HepG2 (cell line): ENCODE results near the gene SMIM1. TPM values are rescaled to one million over a fixed set of nuclear protein-coding genes. Genes with fewer than 3 reads are reported as not detected.
A peak's percentile ranks its signal among the peaks of the same experiment; 100 is the strongest.

Experiments used
- ATAC-seq: fragments of 200-7000 bp; cut with Tn5 transposase; 3 replicates; pipeline ENCODE4 v1.9.1; 2020; ENCODE audit warnings: mild to moderate bottlenecking, moderate library complexity
- BruUV-seq: library from RNA; stranded (reverse); fragments of 400-500 nt; replicated peaks from 2 replicates; lab custom pipeline; 2021; lab: Mats Ljungman, UMichigan
- CTCF ChIA-PET: fragments of 300-600 bp; formaldehyde crosslinking; extraction: SDS; loops from one replicate; lab custom pipeline; 2021; ENCODE audit warnings: low total read pairs, inconsistent platforms, low intra/inter-chr PET ratio; lab: Yijun Ruan, JAX
- POLR2A ChIA-PET: fragments of 350-600 bp; sonication (Branson Sonifier 250); formaldehyde crosslinking; loops from one replicate; lab custom pipeline; 2020; ENCODE audit warnings: antibody characterized with exemption, inconsistent platforms; lab: Yijun Ruan, JAX
- DNase-seq: peaks from one replicate; pipeline ENCODE4 v3.0.0-alpha.2; 2015; ENCODE audit warnings: low spot score
- FAIRE-seq: peaks from 3 replicates; lab custom pipeline; 2011; peaks lifted over from hg19 to GRCh38; lab: Jason Lieb, UNC
- H2AFZ ChIP-seq: one replicate; pipeline ENCODE4 v1.6.1; 2011; ENCODE audit warnings: low read length, inconsistent platforms
- H3K27ac ChIP-seq: fragments of 300-600 bp; 3 replicates; pipeline ENCODE4 v1.8.0; 2011; ENCODE audit warnings: mixed run types, mild to moderate bottlenecking, mixed read lengths, low read length, inconsistent platforms; ENCODE audit not compliant: insufficient read depth; ENCODE audit errors: extremely low read length
- H3K27me3 ChIP-seq, 2 experiments: fragments of 200-600 bp in 1 of 2; 2 replicates in 1 of 2; 3 replicates in 1 of 2; pipeline versions ENCODE4 v1.6.0 to v1.8.0; 2011; ENCODE audit warnings: low read length in 2 of 2, mild to moderate bottlenecking in 2 of 2, moderate library complexity in 2 of 2, inconsistent platforms in 1 of 2; ENCODE audit not compliant: insufficient read depth in 2 of 2, control insufficient read depth in 1 of 2
- H3K36me3 ChIP-seq, 2 experiments: fragments of 200-600 bp in 1 of 2; replicated peaks in 1 of 2; 2 replicates in 1 of 2; 3 replicates in 1 of 2; pipeline versions ENCODE4 v1.5.1 to v1.8.0; 2011; ENCODE audit warnings: low read length in 2 of 2, inconsistent platforms in 1 of 2; ENCODE audit not compliant: insufficient read depth in 2 of 2, control insufficient read depth in 1 of 2
- H3K4me1 ChIP-seq: 2 replicates; pipeline ENCODE4 v1.5.1; 2012; ENCODE audit warnings: low read length, inconsistent platforms; ENCODE audit not compliant: insufficient read depth
- H3K4me2 ChIP-seq: 2 replicates; pipeline ENCODE4 v1.6.0; 2011; ENCODE audit warnings: low read depth, low read length, inconsistent platforms
- H3K4me3 ChIP-seq, 3 experiments: fragments of 200-600 bp in 1 of 3; sonication (generic), shearing (Covaris generic) in 1 of 3; replicated peaks in 1 of 3; 2 replicates each; pipeline ENCODE4 v1.5.1; 2011 to 2016; ENCODE audit warnings: low read length in 3 of 3, inconsistent platforms in 2 of 3, low read depth in 2 of 3, mild to moderate bottlenecking in 2 of 3, control low read depth in 1 of 3, mixed read lengths in 1 of 3; ENCODE audit not compliant: insufficient read depth in 1 of 3
- H3K79me2 ChIP-seq: one replicate; pipeline ENCODE4 v1.6.1; 2011; ENCODE audit warnings: low read length, inconsistent platforms; ENCODE audit not compliant: insufficient read depth
- H3K9ac ChIP-seq: 2 replicates; pipeline ENCODE4 v1.6.0; 2011; ENCODE audit warnings: mild to moderate bottlenecking, low read depth, low read length, inconsistent platforms; ENCODE audit not compliant: insufficient read depth
- H3K9me3 ChIP-seq: 2 replicates; pipeline ENCODE4 v1.5.1; 2012; ENCODE audit warnings: mild to moderate bottlenecking, low read length
- H4K20me1 ChIP-seq: 2 replicates; pipeline ENCODE4 v1.6.0; 2011; ENCODE audit warnings: inconsistent platforms, mild to moderate bottlenecking, low read length, moderate library complexity; ENCODE audit not compliant: insufficient read depth
- RXRA ChIP-seq: sonication (generic); formaldehyde crosslinking; IDR thresholded peaks from 2 replicates; pipeline ENCODE4 v1.5.1; 2020; ENCODE audit warnings: missing genetic modification reagents
- WGBS: methylation state at CpG from one replicate; pipeline ENCODE4 v1.1.6; 2017; ENCODE audit warnings: low lambda C conversion rate; 5-methylcytosine and 5-hydroxymethylcytosine counted together
- in situ Hi-C: cut with HindIII; loops from 2 replicates; pipeline ENCODE4 v1.10.0; 2017; ENCODE audit warnings: low pct_unique_long_range_greater_than_20kb; ENCODE audit not compliant: extremely low pct_ligation_motif_present
- intact Hi-C: fragments of 100-400 bp; cut with micrococcal nuclease; formaldehyde crosslinking; loops from one replicate; pipeline ENCODE4 v1.10.0; 2022; ENCODE audit not compliant: unreplicated experiment
- polyA plus RNA-seq, 8 experiments: library from polyadenylated mRNA; depleted of rRNA in 3 of 8; stranded (reverse) in 7 of 8; unstranded in 1 of 8; fragments of >200 nt; fragmentation: Illumina TruSeq in 4 of 8; extraction: Trizol in 4 of 8; gene quantifications; 2 replicates each; pipeline versions ENCODE4 v1.2.1 to v1.2.3, GENCODE V29; 2011 to 2016; ENCODE audit warnings: low read depth in 4 of 8, missing spikeins in 1 of 8, mixed read lengths in 1 of 8; ENCODE audit not compliant: insufficient read depth in 1 of 8
- total RNA-seq, 5 experiments: library from RNA; depleted of rRNA; stranded (reverse); fragments of >200 nt; fragmentation: Illumina TruSeq; extraction: Trizol; gene quantifications; 2 replicates each; pipeline ENCODE4 v1.2.3, GENCODE V29; 2016; ENCODE audit warnings: low read depth in 1 of 5
- TF ChIP-seq, protein P1 (sequence below): sonication (generic); formaldehyde crosslinking; IDR thresholded peaks from 2 replicates; pipeline ENCODE4 v1.5.1; 2020; ENCODE audit warnings: mild to moderate bottlenecking, missing genetic modification reagents, moderate library complexity

SMIM1 gene
- total and polyA plus RNA-seq, 2 of the 13 experiments (the other 11 are each of a cell fraction or from before 2014, with no cell fraction given) = 12.4 to 56.3 TPM

DNA sequence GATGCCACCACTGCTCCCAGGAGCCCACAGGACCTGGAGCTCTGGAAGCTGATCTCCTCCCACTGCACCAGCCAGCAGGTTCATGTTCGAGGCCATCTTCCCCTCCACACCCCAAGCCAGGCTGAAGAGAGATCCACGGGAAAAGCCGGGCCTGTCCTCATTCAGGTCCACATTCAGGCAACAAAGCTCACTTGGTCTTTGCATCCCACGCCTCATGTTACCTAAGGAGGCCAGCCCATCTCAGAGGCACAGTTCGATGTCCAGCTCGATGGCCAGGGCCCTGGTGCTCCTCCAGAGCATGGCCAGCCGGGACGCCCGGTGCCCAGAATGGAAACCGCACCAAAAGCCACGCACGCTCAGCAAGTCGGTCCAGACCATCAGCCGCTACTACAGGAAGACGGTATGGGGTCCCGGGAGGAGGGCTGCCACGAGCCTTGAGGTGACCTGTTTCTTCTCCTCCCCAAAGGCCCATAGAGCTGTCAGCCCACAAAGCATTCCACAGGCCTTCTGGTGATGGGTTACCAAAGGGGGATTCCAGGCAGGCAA lies 20.1 kb upstream of the SMIM1 start, which contains the start of gene CCDC27:
Gene CCDC27 (plus strand): TSS at position 51 of the 546 bp plus-strand sequence. CDS start 32 bp downstream, at position 83.
- TF ChIP-seq, protein P1, sequence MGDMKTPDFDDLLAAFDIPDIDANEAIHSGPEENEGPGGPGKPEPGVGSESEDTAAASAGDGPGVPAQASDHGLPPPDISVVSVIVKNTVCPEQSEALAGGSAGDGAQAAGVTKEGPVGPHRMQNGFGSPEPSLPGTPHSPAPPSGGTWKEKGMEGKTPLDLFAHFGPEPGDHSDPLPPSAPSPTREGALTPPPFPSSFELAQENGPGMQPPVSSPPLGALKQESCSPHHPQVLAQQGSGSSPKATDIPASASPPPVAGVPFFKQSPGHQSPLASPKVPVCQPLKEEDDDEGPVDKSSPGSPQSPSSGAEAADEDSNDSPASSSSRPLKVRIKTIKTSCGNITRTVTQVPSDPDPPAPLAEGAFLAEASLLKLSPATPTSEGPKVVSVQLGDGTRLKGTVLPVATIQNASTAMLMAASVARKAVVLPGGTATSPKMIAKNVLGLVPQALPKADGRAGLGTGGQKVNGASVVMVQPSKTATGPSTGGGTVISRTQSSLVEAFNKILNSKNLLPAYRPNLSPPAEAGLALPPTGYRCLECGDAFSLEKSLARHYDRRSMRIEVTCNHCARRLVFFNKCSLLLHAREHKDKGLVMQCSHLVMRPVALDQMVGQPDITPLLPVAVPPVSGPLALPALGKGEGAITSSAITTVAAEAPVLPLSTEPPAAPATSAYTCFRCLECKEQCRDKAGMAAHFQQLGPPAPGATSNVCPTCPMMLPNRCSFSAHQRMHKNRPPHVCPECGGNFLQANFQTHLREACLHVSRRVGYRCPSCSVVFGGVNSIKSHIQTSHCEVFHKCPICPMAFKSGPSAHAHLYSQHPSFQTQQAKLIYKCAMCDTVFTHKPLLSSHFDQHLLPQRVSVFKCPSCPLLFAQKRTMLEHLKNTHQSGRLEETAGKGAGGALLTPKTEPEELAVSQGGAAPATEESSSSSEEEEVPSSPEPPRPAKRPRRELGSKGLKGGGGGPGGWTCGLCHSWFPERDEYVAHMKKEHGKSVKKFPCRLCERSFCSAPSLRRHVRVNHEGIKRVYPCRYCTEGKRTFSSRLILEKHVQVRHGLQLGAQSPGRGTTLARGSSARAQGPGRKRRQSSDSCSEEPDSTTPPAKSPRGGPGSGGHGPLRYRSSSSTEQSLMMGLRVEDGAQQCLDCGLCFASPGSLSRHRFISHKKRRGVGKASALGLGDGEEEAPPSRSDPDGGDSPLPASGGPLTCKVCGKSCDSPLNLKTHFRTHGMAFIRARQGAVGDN (CRISPR knock-in tag) = 0 out of 2 replicates have a peak, but pooled peaks have one; percentile 9
- no peak for TF ChIP-seq RXRA (CRISPR knock-in tag)
- Histone ChIP-seq H3K27ac (no peak within 1 kb of the TSS), H3K4me3 (no peak within 1 kb of the TSS), H3K36me3 (no peaks in the 10 kb centered on the region), H3K4me2 (no peak within 1 kb of the TSS), H3K9me3 (no peaks in the 10 kb centered on the region), H3K4me1 (peaks cover 7% of the 10 kb centered on the region), H3K27me3 (peaks cover 15 to 55% of the 10 kb centered on the region in 2 experiments), H3K79me2 (no peaks in the 10 kb centered on the region), H2AFZ (no peak within 1 kb of the TSS), H4K20me1 (no peaks in the 10 kb centered on the region), H3K9ac (no peak within 1 kb of the TSS)
- in situ Hi-C loops = no loop called here
- no TSS peak for BruUV-seq
- CTCF ChIA-PET = no interaction called here
- WGBS = 27% methylated on average over 3 of the region's 17 CpGs
- FAIRE-seq (no peak), ATAC-seq (no peak), DNase-seq (no peak)
- POLR2A ChIA-PET = interaction anchor here (0.9 to 1.3 kb wide), 2 partner anchors 19 to 23 kb away, joined by 3 to 4 read pairs; no protein-coding TSS in a partner anchor
- intact Hi-C loops = no loop called here
